ENCODE measurements around the gene TMPRSS9.

Gene TMPRSS9

DNA sequence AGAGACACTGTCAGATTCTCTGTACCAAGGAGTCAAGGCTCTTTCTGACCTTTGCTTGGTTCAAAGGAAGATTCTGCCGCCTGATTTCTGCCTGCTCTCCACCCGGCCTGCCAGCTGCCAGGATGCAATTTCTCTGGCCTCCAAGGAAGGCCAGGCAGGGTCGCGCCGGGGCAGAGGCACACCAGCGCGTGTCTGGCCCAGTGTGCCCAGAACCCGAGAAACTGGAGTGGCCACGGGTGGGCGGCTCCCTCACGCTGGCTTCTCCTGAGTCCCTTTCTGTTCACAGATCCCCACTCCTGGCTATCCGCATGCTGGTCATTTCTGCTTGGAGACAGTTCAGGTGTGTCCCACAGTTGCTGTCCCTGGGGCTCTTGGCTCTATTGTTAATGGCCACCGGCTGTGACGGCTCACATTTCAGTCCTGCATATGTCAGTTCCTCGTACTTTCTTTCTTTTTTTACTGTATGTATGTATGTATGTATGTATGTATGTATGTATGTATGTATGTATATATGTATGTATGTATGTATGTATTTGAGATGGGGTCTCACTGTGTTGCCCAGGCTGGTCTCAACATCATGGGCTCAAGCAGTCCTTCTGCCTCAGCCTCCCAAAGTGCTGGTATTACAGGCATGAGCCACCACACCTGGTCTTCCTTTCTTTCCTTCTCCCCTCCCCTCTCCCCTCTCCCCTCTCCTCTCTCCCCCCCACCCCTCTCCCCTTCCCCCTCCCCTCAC, 16.9 kb downstream of the TMPRSS9 start:
- Histone ChIP-seq H2AK5ac (ENCODE audit: low read depth, low read length) (peak overlapping the region; percentile 88), H4K8ac (ENCODE audit: low read depth, low read length) (no peak overlapping the region), H2BK12ac (ENCODE audit: low read length) (no peak overlapping the region), H2BK5ac (ENCODE audit: low read length) (no peak overlapping the region), H2BK15ac (ENCODE audit: low read length) (no peak overlapping the region), H3K18ac (ENCODE audit: low read length) (peak overlapping the region; percentile 71), H2AFZ (ENCODE audit: low read length) (no peak overlapping the region), H4K91ac (ENCODE audit: low read depth, low read length, poor library complexity) (no peak overlapping the region), H3K4me2 (ENCODE audit: insufficient read depth, low read length, poor library complexity, severe bottlenecking) (no peak overlapping the region), H3K4me3 (ENCODE audit: low read length in 2 of 2) (no peak overlapping the region), H3K27ac (replicated peaks; ENCODE audit: low read length) (no peak overlapping the region), H3K9me3 (replicated peaks in 1 of 2; ENCODE audit: control insufficient read depth in 2 of 2, insufficient read depth in 1 of 2, low read depth in 1 of 2, low read length in 2 of 2) (peaks cover 0 to 4% of the 10 kb centered on the region in 2 donors), H3K79me1 (ENCODE audit: low read depth, low read length) (no peaks in the 10 kb centered on the region), H3K4me1 (ENCODE audit: control insufficient read depth in 2 of 2, insufficient read depth in 1 of 2, low read depth in 1 of 2, low read length in 2 of 2) (peaks cover 0 to 2% of the 10 kb centered on the region in 2 donors), H3K9ac (ENCODE audit: low read depth, low read length, poor library complexity) (no peak overlapping the region), H3K4ac (ENCODE audit: low read length) (no peak overlapping the region), H3K14ac (ENCODE audit: low read length) (no peak overlapping the region), H3K27me3 (ENCODE audit: control insufficient read depth in 3 of 3, insufficient read depth in 3 of 3, low read depth in 1 of 3, low read length in 3 of 3) (peaks cover 0 to 3% (median 0%) of the 10 kb centered on the region in 3 experiments), H3K36me3 (replicated peaks in 1 of 2; ENCODE audit: control insufficient read depth in 2 of 2, insufficient read depth in 2 of 2, low read length in 2 of 2) (no peaks in the 10 kb centered on the region), H3K23ac (ENCODE audit: low read depth, low read length, poor library complexity) (peak overlapping the region; percentile 55), H2BK120ac (ENCODE audit: low read depth, low read length) (no peak overlapping the region)
- DNase-seq (ENCODE audit: low spot score): no peak
- WGBS, 2 donors (ENCODE audit: extremely low coverage in 2 of 2, insufficient read length in 2 of 2, insufficient replicate concordance in 1 of 2): no CpG with 5 or more reads among the region's 15 CpGs

DNA sequence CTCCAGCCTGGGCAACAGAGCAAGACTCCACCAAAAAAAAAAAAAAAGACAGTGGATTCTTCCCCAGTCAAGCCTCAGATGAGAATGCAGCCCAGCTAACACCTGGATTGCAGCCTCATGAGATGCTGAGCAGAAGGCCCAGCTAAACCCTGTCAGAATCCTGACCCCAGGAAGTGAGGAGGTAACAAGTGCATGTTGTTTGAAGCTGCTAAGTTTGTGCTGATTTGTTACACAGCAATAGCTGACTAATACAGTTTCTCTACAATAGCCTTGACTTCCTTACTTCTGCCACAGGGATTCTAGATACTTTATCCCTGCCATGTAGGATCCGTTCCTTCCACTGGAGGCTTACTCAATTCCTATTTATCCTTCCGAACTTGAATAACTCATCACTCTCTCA, 20.5 kb downstream of the TMPRSS9 start:
- Histone ChIP-seq H3K9me3 (replicated peaks in 1 of 2; ENCODE audit: control insufficient read depth in 2 of 2, insufficient read depth in 1 of 2, low read depth in 1 of 2, low read length in 2 of 2) (peaks cover 0 to 4% of the 10 kb centered on the region in 2 donors), H3K4me3 (ENCODE audit: low read length in 2 of 2) (peak overlapping the region in 1 of 2 donors; percentile 5), H2BK15ac (ENCODE audit: low read length) (no peak overlapping the region)

DNA sequence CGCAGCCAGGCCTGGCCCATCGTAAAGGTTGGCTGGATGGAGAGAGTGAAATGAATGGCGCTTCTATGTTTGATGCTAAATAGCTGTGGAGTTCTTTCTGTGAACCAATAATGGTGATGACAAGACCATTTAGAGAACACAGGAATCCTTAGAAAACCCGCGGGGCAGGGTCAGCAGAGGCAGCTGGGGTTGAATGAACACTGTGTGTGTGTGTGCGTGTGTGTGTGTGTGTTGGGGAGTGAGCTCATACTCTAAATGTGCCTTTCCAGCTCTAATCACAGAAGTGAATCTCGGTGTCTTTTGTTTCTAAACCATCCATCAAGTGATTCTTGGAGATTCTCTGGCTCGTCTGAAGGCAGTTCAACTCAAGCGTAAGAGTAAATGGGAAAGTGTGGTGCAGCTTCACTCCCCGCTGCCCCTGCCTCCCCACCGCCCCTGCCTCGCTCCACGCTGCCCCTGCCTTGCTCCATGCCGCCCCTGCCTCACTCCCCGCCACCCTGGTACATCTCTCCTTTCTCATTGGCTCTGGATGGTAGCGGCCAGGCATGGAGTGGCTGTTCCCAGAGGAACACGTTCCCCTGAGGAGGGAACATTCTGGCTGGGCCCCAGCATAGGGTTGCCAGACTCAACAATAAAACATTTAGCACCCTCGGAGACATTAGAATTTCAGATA, 21.2 kb downstream of the TMPRSS9 start:
- H3K4me1 ChIP-seq (ENCODE audit: control insufficient read depth in 2 of 2, insufficient read depth in 1 of 2, low read depth in 1 of 2, low read length in 2 of 2): peaks cover 2 to 4% of the 10 kb centered on the region in 2 donors
- H3K14ac ChIP-seq (ENCODE audit: low read length): no peak overlapping the region
- peak overlapping the region; percentile 58 for H2BK12ac ChIP-seq (ENCODE audit: low read length)
- no peaks in the 10 kb centered on the region for H3K79me1 ChIP-seq (ENCODE audit: low read depth, low read length)
- H2AFZ ChIP-seq (ENCODE audit: low read length): peak overlapping the region; percentile 82
- H3K9me3 ChIP-seq (replicated peaks in 1 of 2; ENCODE audit: control insufficient read depth in 2 of 2, insufficient read depth in 1 of 2, low read depth in 1 of 2, low read length in 2 of 2): peaks cover 0 to 4% of the 10 kb centered on the region in 2 donors
- no peak overlapping the region for H4K91ac ChIP-seq (ENCODE audit: low read depth, low read length, poor library complexity)
- H3K36me3 ChIP-seq (replicated peaks in 1 of 2; ENCODE audit: control insufficient read depth in 2 of 2, insufficient read depth in 2 of 2, low read length in 2 of 2): no peaks in the 10 kb centered on the region
- no peak overlapping the region for H2AK5ac ChIP-seq (ENCODE audit: low read depth, low read length)
- no peak overlapping the region for H3K4me2 ChIP-seq (ENCODE audit: insufficient read depth, low read length, poor library complexity, severe bottlenecking)
- no peak overlapping the region for H2BK5ac ChIP-seq (ENCODE audit: low read length)
- H3K18ac ChIP-seq (ENCODE audit: low read length): no peak overlapping the region
- H3K23ac ChIP-seq (ENCODE audit: low read depth, low read length, poor library complexity): no peak overlapping the region
- WGBS, 2 donors (ENCODE audit: extremely low coverage in 2 of 2, insufficient read length in 2 of 2, insufficient replicate concordance in 1 of 2): no CpG with 5 or more reads among the region's 18 CpGs
- peak overlapping the region; percentile 75 for H2BK15ac ChIP-seq (ENCODE audit: low read length)
- no peak overlapping the region for H3K4ac ChIP-seq (ENCODE audit: low read length)
- peak overlapping the region; percentile 22 for H3K27ac ChIP-seq (replicated peaks; ENCODE audit: low read length)
- no peak overlapping the region for H3K9ac ChIP-seq (ENCODE audit: low read depth, low read length, poor library complexity)
- no peak overlapping the region for H2BK120ac ChIP-seq (ENCODE audit: low read depth, low read length)
- no peak overlapping the region for H4K8ac ChIP-seq (ENCODE audit: low read depth, low read length)
- H3K4me3 ChIP-seq (ENCODE audit: low read length in 2 of 2): peak overlapping the region in 1 of 2 donors; percentile 2
- H3K27me3 ChIP-seq (ENCODE audit: control insufficient read depth in 3 of 3, insufficient read depth in 3 of 3, low read depth in 1 of 3, low read length in 3 of 3): peaks cover 0 to 3% (median 0%) of the 10 kb centered on the region in 3 experiments
- DNase-seq (ENCODE audit: low spot score): peak; percentile 21

More for the DNA sequence above, 20.5 kb downstream of the TMPRSS9 start:
- H3K4me1 ChIP-seq (ENCODE audit: control insufficient read depth in 2 of 2, insufficient read depth in 1 of 2, low read depth in 1 of 2, low read length in 2 of 2): peaks cover 2 to 4% of the 10 kb centered on the region in 2 donors
- H4K8ac ChIP-seq (ENCODE audit: low read depth, low read length): no peak overlapping the region
- no peak overlapping the region for H2AK5ac ChIP-seq (ENCODE audit: low read depth, low read length)
- H2AFZ ChIP-seq (ENCODE audit: low read length): peak overlapping the region; percentile 82
- no peak for DNase-seq (ENCODE audit: low spot score)
- H2BK12ac ChIP-seq (ENCODE audit: low read length): no peak overlapping the region
- peaks cover 0 to 3% (median 0%) of the 10 kb centered on the region in 3 experiments for H3K27me3 ChIP-seq (ENCODE audit: control insufficient read depth in 3 of 3, insufficient read depth in 3 of 3, low read depth in 1 of 3, low read length in 3 of 3)
- H3K79me1 ChIP-seq (ENCODE audit: low read depth, low read length): no peaks in the 10 kb centered on the region
- no peak overlapping the region for H2BK5ac ChIP-seq (ENCODE audit: low read length)
- no peak overlapping the region for H3K18ac ChIP-seq (ENCODE audit: low read length)
- H3K9ac ChIP-seq (ENCODE audit: low read depth, low read length, poor library complexity): no peak overlapping the region
- no CpG with 5 or more reads among the region's 2 CpGs for WGBS, 2 donors (ENCODE audit: extremely low coverage in 2 of 2, insufficient read length in 2 of 2, insufficient replicate concordance in 1 of 2)
- no peaks in the 10 kb centered on the region for H3K36me3 ChIP-seq (replicated peaks in 1 of 2; ENCODE audit: control insufficient read depth in 2 of 2, insufficient read depth in 2 of 2, low read length in 2 of 2)
- peak overlapping the region; percentile 22 for H3K27ac ChIP-seq (replicated peaks; ENCODE audit: low read length)
- no peak overlapping the region for H3K23ac ChIP-seq (ENCODE audit: low read depth, low read length, poor library complexity)
- H4K91ac ChIP-seq (ENCODE audit: low read depth, low read length, poor library complexity): no peak overlapping the region
- H3K14ac ChIP-seq (ENCODE audit: low read length): no peak overlapping the region
- H3K4ac ChIP-seq (ENCODE audit: low read length): no peak overlapping the region
- H3K4me2 ChIP-seq (ENCODE audit: insufficient read depth, low read length, poor library complexity, severe bottlenecking): no peak overlapping the region
- H2BK120ac ChIP-seq (ENCODE audit: low read depth, low read length): no peak overlapping the region
